Measurements from ENCODE around the gene MORN1.

DNA sequence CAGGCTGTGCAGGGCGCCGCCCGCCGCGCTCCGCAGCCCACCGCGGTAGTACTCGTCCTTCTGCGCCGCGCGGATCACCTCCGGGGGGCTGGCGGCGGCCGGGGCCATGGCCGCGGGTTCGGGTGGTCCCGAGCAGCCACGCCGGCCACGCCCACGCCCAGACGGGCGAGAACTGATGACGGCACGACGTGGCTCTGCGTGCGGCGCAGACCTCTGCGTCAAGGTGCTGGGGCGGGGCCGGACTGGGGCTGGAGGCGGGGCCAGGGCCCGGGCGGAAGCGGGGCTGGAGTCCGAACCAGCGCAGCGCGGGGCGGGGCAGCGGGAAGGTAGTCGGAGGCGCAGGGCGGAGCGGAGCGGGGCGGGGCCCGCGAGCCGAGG lies 21.0 kb upstream of the MORN1 start, which contains the start of gene PEX10:
- TF ChIP-seq, protein P1, sequence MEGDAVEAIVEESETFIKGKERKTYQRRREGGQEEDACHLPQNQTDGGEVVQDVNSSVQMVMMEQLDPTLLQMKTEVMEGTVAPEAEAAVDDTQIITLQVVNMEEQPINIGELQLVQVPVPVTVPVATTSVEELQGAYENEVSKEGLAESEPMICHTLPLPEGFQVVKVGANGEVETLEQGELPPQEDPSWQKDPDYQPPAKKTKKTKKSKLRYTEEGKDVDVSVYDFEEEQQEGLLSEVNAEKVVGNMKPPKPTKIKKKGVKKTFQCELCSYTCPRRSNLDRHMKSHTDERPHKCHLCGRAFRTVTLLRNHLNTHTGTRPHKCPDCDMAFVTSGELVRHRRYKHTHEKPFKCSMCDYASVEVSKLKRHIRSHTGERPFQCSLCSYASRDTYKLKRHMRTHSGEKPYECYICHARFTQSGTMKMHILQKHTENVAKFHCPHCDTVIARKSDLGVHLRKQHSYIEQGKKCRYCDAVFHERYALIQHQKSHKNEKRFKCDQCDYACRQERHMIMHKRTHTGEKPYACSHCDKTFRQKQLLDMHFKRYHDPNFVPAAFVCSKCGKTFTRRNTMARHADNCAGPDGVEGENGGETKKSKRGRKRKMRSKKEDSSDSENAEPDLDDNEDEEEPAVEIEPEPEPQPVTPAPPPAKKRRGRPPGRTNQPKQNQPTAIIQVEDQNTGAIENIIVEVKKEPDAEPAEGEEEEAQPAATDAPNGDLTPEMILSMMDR (IDR thresholded peaks at IDR 0.05) = no peak
- peak; percentile 33 for TF ChIP-seq POLR2A (IDR thresholded peaks at IDR 0.05)

Measured in right lobe of liver (tissue), 4 donors.